ENCODE measurements around the gene STK24.

STK24 gene

DNA sequence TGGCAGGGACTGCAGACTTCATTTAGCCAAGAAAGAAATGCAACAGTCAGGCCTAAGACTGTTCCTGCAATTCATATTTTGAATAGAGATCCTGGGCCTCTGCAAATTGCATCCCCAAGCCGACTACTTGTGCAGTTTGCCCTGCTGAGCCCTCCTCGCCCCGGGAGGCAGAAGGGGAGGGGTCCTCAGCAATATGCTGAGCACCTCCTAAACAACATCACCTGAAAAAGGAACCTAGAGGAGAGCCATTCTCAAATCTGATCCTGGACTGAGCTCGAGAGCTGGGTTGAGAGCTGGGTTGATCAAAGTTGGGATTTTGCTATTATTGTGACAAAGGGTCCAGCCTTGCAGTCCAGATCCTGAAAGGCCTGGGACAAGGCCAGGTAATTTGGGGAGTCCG, 129.8 kb downstream of the STK24 start:
- DNase-seq, result no peak

DNA sequence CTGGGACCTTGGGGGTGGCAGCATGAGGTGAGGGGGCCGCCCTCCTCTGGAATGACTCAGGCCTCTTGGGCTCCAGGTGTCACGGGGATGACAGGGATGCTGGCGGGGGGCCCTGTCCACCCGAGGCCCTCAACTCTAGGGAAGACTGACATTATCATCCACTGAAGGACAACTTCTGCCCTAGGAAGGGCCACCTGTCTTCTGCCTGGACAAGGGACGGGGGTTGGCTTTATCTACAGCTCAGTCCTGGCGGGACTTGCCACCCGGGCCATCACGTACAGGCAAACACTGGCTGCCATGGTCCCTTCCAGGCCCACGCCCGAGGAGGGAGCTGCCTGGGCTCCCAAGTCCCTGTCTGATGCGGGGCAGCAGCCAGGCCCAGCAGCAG, 130.7 kb downstream of the STK24 start:
- no peak for DNase-seq

DNA sequence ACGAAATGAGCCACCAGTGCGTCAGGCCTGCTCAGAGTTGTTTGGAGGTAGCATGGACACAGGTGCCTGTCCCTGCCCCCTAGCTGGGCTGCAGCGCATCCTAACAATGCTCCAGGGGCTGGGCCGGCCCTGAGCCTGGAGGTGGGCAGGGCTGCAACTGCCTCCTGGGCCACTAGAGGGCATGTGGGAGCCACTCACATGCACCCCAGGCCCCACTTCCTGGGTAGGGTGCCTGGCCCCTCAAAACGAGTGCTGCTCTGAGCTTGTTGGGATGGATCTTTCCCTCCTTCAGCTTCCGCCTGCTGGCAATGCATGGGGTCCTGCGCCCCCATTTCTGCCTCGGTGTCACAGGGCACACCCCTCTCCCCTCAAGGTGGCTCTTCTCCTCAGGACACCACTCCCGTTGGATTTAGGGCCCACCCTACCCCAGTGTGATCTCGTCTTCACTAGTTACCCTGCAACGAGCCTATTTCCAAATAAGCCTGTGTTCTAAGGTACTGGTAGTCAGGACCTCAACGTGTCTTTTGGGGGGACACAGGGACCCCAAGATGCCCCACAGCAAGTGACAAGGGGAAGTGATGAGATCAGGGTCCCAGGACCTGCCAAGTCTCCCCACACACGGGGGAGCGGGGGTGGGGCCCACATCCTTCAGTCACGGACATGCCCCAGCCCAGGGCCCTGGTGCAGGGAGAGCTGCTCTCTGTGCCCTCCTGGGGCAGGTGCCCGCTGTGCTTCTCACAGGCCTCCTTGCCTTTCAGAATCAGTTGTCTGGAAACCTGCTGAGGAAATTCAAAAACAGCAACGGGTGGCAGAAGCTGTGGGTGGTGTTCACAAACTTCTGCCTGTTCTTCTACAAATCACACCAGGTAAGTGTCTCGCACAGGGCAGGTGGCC, 131.3 kb downstream of the STK24 start:
- DNase-seq, result peak; percentile 65 to 79 (median 65)

DNA sequence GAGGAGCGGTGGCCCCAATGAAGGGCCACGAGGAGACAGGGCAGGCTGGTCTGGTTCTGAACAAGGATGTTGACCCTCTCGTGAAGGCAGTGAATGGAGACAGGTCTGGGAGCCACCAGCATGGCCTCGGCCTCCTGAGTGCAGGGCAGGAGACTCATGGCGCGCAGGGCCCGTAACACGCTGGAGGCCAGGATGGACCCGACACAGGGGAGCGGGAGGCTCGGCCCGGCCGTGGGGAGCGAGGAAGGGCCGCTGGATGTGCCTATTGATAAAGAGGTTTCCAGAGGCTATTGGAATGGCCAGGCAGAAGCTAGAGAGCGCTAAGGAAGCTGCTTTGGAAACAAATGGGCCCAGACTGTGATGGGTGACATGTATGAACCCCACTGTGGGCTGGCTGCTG, 132.5 kb downstream of the STK24 start:
- no peak for DNase-seq

DNA sequence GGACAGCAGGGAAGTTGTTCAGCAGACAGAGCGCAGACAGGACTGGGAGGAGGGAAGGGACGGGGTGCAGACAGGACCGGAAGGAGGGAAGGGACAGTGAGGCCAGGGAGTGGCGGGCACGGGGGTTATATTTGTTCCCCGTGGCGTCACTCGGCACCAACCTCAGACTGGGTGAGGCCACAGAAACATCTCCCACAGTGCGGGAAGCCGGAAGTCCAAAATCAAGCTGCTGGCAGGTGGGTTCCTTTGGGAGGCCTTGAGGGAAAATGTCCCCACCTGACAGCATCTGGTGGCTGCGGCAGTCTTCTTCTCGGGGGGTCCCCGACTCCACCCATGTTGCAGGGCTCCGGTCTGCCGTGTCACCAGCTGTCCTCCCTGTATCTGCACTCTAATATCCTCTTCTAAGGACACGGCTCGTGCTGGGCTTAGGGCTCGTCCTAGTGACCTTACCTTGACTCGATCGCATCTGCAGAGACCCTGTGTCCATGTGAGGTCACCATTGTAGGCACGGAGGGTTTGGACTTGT, 133.0 kb downstream of the STK24 start:
- DNase-seq, result no peak

DNA sequence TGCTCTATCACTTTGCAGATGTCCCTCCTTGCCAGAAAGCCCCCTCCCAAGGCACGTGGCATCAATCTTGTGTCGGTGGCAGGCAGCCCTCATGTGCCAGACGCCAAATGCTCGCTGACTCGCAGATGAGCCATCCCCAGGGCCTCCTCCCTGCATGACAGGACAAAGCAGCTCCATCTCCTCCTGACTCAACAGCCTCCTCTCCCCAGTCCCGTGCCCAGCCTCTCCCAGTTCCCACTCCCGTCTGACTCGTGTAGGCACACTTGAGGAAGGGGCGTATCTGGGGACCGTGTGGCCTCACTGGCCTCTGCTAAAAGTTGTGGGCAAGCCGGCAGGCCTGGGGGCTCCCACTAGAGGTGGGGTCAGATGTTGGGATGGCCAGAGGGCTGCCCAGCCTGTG, 133.6 kb downstream of the STK24 start:
- DNase-seq, result no peak

DNA sequence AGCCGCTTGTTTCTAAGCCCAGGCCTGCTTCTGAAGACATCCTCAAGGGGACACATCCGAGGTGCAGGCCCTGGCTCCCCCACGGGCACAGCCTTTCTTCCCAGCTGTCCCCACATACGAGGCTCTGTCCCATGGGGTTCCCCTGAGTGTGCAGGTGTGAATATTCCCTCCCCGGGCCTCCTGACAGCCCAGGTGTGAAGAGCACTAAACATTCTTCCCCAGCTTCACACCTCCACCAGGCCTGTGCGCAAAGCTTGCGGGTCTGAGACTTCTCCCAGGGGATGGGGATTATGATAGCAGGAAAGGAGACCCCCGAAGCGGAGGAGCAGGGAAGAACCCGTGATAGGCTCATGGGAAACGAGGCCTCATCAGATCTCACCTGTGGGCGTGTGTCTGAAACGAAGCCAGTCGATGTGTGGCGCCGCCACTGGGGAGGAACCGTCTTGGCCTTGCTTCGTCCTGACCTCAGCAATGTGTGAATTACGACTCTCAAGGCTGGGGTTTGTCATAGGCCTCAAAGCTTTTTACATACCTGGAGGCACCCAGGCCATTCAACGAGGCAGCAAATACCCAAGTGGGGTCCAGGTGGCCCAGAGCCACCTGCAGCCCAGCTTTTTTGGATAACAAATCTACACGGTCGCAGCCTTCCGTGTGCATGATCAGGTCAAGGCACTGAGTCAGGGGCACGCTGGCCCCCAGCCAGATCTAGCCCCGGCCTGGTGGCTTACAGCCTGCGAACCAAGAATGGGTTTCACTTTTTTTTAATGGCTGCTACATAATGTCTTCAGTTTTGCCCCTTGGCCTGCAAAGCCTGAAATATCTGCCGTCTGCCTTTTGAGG, 134.3 kb downstream of the STK24 start:
- no peak for DNase-seq

DNA sequence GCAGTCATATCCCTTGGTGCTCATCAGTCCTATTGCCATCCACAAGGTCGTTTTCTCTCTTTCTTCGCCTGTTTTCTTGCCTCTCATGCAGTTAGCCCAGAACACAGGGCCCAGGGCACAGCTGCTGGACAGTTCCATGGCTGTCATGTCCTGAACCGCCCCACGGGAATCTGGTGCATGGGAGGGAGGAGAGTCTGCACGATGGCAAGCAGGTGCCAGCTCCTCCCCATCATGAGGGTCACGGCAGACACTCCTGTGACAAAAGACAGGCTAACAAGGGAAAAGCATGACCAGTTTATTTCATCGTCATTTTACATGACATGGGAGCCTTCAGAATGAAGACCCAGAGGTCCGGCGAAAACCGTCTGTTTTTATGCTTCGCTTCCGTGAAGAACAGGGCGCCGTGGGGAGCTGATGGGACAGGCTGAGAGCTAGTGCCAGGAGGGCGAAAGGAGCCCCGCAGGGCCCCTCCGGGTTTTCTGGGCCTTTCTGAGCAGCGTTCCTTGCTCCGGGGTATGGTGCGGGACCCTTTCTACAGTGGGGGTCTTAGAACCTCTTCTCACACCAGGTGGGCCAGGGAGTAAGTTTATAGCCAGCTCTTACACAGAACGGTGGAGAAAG, 135.7 kb downstream of the STK24 start:
- DNase-seq, result no peak

DNA sequence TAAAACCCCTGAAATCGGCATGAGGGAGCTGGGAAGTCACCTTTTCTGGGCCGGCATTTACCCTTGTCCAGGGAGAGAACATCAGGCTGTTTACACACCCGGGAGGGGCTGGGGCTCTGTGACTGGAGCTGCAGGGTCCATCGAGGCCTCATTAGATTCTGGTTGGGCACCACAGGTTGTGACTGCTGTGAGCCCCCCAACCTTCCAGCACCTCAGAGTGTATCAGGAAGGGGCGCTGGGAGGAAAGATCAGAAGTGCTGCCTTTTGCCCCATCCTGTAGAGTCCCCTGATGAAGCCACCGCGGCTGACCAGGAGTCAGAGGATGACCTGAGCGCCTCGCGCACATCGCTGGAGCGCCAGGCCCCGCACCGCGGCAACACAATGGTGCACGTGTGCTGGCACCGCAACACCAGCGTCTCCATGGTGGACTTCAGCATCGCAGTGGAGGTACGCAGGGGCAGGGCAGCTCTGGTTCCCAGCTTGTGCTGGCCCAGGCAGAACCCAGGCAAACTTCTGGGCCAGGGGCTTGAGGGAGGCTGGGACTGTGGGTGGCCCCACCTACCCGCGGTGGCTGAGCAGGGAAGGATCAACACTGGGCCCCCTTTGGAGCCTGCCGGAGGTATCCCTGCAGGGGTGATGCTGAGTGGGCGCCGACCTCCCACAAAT, 136.4 kb downstream of the STK24 start:
- no peak for DNase-seq

DNA sequence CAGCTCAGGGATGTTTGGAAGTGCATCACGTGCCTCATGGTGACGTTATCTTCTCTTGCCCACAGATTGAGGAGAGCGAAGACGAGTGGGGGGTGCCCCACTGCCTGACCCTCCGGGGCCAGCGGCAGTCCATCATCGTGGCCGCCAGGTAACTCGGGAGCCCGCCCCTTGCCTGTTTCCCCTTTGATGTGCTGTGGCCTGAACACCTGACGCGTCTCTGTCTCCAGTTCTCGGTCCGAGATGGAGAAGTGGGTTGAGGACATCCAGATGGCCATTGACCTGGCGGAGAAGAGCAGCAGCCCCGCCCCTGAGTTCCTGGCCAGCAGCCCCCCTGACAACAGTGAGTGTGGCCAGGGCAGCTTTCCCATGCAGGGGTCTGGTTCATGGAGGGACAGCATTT, 137.0 kb downstream of the STK24 start:
- no peak for DNase-seq

DNA sequence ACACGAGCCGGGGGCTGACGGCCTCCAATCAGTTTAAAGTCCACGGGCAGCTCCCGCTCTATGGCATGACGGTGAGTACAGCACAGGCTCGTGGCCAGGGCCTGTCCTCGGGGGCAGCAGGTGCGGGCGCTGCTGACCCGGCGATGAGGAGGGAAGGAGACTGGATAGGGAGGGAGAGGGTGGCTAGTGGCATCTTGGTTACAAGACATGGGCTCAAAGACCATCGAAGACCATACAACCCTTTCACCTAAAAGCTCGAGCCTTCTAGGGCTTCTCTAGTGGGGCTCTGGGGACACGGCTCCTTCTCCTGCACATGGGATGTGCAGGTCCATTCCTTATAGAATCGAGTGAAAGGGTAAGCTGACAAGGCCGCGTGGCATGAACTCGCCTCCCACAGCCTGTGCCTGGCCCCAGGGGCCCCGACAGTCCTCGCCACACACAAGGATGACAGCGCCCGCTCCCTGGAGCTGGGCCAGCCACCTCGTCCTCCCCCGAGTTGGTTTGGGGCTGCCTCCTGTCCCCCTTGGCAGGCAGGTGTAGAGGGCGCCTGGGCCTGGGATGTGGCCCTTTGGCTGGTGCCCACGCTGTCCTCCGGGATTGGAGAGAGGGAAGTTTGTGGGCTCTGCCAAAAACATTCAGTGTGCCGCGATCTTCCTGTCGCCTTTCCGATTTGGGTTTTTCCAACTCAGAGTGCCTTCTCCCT, 137.6 kb downstream of the STK24 start:
- no peak for DNase-seq

DNA sequence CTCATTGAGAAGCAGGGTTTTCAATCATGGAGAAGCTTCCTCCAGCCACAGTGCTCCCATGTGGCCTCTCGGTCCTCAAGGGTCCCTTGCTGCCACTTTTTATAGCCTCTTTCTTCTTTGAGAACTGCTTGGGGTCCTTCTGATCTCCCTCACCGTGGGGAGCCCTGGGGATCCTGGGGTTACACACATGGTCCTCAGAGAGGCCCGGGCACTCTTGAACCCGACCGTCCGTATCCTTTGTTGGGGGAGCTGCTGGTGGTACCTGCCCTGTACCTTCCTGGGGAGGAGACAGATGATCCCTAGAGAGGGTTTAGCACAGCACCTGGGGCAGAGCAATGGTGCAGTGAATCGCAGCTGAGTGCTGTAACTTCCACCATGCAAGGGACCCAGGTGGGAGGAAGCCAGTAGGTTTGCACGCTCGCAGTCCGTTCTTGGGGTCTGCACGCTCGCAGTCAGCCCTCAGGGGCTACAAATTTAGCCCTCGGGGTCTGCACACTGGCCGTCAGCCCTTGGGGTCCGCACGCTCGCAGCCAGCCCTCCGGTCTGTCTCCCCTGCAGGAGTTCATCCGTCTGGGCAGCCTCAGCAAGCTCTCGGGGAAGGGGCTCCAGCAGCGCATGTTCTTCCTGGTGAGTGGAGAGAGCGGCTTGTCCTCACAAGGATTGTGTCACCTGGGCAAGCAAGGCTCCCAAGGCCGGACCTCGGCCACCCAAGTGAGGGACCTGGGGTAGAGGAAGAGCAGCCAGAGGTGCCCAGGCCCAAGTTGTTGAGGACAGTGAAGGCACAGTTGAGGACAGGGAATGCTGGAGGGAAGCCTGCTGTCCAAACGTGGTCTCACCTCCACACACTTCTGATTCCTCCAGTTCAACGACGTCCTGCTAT, 138.4 kb downstream of the STK24 start:
- no peak for DNase-seq

DNA sequence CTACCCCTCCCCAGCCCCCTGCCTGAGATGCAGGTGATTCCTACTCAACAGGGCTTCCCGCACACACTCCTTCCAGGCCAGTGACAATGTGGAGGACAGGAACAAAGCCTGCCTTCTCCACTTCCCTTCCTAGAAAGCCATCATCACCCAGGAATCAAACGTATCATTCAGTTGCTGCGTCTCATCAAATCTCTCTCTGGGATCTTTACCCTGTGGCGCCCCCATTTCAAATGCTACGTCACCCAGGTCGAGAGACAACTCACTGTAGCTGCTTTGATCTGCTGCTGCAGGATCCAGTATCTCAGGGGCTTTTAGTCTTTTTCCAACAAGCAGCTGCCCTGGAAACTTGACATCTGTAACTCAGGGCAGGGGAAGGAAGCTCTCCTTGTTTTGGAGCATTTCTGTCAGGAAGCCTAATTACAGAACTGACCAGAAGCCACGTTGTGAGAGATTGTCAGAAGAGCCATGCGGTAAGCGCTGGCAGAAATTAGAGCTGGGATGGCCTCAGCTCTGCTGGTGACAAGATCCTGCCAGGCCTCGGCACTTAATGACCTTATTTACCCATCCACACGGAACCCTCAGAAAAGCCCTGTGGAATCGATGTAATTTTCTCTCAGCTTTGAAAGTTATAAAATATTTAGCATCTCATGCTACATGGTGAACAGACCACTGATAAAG, 140.5 kb downstream of the STK24 start:
- DNase-seq, result no peak

DNA sequence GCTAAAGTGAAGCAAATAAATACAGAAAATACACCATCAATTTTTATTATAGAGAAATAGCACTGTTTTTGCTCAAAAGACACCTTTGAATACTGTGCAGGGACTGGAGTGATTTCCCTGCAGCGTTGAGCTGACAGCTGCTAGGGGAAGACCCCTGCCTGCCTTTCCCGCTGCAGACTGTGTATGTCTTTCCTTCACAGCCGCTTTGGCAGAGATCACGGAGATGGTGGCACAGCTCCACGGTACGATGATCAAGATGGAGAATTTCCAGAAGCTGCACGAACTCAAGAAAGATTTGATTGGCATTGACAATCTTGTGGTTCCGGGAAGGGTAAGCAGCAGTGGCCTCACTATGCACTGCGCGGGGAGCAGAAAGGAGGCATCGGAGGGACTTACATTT, 141.5 kb downstream of the STK24 start:
- DNase-seq, result no peak

DNA sequence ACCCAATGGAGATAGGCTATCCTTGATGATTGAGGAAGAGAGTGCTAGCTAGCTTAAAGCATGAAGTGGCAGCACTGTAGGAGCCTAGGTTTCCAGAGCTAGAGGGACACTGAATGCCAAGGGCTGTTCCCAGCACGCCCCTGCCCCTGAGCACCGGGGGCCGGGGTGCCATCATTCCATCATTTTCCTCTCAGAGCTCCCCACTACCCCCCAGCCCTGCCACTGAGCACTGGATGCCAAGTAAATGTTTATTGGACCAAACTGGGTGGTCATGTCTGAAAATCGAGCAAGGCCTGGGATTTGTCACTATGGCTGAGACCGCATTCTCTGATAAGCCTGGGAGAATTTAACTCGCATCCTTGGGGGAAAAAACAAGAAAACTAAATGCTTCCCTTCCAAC, 142.8 kb downstream of the STK24 start:
- DNase-seq, result no peak

DNA sequence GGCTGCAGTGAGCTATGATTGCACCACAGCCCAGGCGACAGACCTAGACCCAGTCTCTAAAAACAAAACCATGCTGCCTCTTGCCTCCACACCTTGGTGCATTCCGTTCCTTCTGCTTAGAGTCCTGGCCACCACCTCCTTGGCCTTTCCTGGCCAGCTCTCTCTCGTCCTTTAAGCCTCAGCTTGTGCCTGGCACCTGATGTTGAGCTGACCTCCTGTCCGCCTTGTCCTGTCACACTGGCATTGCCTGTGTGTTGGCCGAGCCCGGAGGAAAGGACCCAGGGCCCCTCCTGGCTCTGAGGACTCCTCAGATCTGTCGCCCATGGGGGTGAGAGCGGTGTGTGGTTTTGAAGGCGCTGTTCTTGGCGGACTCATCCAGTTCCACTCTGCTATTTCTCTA, 143.3 kb downstream of the STK24 start:
- DNase-seq, result no peak

DNA sequence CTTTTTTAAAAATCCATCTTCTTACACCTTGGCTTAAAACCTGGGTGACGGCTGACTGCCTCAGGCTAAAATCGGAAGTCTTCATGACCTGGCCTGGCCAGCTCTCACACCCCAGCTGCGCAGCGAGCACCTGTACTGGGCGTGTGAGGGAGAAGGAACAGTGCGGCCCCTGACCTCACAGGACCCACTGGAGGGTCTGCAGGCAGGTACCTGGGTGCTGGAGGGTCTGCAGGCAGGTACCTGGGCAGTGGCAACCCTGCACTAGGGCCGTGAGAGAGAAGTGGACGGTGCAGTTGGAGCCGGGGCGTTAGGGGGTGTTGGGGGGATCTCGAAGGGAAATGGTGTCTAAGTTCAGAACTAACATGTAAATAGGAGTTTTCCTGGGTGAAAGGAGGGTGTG, 144.3 kb downstream of the STK24 start:
- DNase-seq, result no peak

DNA sequence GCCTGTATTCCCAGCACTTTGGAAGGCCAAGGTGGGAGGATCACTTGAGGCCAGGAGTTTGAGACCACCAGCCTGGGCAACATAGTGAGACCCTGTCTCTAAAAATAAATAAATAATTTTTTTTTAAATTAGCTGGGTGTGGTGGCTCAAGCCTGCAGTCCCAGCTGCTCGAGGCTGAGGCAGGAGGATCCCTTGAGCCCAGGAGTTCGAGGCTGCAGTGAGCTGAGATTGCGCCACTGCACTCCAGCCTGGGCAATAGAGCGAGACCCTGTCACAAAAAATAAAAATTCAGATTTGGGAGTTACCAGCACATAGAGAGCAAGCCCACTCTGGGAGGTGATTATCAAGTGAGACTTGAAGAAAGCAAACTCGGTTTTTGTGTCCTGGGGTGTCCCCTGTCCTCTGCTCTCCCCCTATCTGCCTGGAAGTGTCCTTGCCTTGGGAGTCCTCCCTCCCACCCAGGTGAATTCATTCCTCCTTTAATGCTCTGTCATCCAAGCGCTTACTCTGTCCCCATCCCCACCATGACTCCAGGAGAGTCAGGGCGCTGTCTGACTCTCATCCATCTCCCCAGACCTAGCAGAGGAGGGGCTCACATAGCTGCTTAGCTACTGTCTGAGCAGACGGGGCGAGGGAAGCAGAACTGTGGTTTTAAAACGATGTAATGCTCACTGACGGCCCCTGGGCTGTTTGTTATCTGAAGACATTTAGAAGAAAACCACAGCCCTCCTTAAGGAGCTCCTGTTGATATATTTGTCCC, 146.8 kb downstream of the STK24 start:
- DNase-seq, result peak in 2 of 3 experiments; percentile 32 to 57

DNA sequence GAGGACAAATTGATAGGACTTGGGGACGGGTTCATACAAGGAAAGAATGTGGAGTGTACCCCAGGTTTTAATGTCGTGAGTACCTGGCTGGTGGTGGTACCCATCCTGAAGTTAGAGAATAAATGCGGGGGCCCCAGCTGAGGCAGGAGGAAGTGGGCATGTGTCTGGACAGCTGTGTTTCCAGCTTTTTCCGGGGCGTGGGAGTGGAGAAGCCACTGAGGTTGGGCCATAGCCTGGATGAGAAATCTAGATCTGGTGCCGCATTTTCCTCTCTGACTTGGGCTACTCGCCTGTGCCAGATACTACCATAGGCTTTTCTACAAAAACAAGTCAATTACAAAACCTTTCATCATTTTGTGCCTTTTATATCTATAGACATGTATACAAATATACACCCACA, 147.4 kb downstream of the STK24 start:
- DNase-seq, result no peak

DNA sequence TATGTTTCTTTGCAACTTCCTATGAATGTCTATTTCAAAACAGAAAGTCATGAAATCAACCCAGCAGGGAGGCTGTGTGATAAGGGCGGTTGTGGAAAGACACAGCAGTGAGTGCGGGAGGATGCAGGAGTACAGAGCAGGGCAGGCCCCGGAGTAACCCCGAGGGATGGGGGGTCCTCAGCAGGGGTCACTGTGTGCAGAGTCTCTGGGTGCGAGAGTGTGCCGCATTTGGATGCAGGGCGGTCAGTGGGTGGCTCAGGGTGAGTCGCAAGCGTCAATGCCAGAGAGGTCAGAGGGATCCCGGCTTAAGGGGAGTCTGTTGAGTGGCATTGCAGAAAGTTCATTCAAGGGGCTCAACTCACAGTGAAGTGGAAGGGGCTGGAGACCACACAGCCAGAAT, 147.8 kb downstream of the STK24 start:
- DNase-seq, result no peak
